GF-D8 (cell line): ENCODE results near the gene BMP8A.
"Not testable (repeated sequence)": the region's sequence is repeated elsewhere in the genome, so short reads cannot be mapped to it uniquely, and the experiment has no call there.

Experiments used
- DNase-seq: peaks from one replicate; lab custom pipeline; 2025; lab: John Stamatoyannopoulos, UW

BMP8A gene

DNA sequence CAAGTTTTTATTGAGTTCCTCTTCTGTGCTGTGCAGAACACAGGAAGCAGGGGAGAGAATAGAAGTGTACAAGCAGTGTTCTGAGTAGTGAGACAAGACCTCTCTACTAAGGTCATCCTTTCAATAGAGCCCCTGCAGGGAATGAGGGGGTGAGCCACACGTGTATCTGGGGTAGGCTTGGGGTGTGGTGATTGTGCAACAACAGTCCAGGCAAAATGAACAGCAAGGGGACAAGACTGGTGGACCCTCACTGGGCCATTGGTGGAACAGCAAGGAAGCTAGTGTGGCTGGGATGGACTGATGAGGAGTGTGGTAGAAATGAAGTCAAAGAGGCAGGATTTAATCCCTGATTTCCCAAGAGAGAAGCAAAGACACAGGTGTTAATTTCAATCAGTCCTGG is 8.2 kb upstream of the BMP8A start:
- DNase-seq = no peak

DNA sequence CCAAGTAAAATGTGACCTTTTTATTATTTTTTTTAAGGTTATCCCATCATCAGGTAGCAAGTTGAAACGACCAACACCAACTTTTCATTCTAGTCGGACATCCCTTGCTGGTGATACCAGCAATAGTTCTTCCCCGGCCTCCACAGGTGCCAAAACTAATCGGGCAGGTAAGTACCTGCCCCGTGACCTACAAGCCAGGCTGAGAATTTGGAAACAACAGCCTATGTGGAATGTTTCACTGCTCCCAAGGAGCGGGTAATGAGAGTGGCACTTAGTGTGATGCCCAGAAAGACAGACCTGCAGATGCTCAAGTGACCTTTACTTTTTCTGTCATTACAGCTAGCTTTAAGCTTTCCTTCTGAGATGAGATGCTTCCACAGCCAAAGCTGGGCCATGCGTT is 6.9 kb upstream of the BMP8A start:
- DNase-seq = no peak

DNA sequence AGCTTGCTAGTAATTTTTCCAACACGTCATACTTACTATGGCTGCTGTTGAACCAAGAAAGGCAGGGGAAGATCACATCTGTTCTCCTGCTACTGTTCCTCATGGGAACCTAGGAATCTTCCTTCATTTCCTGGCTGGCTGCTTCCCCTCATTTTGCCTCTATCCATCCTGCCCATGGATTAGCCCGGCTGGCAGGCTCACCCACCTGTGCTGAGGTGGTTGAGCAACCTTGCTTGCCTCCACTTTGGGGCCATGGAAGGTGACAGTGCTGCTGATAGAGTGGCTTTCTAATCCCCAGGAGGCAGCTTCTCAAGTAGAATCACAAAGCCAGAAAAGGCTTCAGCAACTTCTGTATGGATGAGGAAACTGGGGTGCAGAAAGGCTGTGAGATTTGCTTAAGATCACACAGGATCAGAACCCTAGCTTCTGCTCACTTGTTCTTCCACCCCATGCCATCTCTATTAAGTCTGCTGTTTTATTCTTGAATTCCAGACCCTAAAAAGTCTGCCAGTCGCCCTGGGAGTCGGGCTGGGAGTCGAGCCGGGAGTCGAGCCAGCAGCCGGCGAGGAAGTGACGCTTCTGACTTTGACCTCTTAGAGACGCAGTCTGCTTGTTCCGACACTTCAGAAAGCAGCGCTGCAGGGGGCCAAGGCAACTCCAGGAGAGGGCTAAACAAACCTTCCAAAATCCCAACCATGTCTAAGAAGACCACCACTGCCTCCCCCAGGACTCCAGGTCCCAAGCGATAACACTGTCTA is 6.2 kb upstream of the BMP8A start:
- DNase-seq = no peak

DNA sequence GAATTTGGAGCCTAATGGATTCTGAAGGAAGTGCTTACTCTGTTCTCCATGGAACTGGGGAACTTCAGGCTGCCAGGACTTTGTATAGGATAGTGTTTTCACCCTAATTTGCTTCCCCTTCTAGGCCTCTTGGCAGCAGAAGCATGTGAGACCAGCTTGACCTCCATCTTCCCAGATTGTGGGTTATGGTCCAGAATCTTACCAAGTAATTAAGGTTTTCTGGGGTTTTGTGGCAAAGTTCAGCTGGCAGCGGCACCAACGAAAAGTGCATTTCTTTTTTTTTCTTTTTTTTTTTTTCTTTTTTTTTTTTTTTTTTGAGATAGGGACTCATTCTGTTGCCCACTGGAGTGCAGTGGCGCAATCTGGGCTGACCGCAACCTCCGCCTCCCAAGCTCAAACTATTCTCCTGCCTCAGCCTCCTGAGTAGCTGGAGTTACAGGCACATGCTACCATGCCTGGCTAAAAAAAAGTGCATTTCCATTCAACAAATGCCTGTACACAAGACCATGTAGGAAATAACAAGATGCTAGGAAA is 3.4 kb upstream of the BMP8A start:
- DNase-seq = no peak

DNA sequence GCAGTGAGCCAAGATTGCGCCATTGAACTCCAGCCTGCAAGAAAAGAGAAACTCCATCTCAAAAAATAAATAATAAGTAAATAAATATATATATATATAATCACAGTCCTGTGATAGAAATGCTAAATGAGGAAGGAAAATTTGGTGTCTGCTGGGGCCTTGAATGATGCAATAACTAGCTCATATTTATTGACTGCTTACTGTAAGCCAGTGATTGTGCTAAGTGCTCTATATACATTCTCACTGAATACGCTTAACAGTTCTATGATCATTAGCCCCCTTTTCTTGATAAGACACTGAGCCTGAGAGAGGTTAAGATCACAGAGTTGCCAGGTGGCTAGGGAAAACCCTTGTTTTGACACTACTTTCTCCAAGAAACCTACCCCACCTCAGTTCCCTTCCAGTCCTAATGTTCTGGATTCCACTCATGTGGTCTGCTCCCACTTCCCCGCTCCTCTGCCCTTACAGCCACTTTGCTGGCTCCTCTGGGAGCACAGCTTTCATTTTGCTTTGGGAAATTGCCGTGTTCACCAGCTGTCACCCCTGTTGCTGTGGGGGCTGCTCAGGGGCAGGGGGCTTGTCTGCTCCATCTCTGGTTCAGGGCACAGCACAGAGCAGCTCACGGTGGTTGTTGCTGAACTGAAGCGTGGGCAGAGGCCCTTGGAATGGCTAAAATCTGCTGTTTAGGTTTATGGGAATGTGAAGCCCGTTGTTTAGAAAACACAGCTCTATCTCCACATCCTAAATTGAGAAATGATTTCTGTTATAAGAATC is 2.5 kb upstream of the BMP8A start:
- no peak for DNase-seq

DNA sequence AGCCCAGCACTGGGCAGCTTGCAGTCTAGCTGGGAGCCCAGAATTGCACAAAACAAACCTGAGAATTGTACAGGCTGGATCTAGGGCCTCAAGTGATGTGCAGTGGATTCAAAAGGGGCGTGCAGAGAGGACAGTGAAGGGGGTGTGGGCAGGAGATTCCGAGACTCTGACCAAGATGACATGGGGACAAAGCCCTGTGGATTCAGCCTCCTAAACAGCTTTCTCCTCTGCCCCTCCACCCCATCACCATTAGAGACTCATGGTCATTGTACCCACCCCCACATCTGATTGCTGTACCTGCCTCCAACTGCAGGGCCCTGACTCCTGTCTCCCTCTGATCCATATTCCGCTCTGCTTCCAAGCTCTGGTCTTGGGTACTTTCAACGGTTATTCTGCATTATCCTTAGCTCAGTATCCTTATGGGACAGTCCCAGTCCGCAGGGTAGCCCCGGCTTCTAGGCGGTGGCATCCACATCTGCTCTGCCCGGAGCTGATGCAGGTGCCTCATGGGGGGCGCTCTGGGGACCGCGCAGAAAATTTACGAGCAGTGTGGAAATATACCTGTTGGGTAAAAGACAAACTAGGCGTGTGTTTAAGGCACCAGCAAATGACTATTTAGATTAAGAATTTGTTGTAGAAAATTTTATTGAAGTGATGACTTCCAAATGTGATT is 1.7 kb upstream of the BMP8A start:
- no peak for DNase-seq

DNA sequence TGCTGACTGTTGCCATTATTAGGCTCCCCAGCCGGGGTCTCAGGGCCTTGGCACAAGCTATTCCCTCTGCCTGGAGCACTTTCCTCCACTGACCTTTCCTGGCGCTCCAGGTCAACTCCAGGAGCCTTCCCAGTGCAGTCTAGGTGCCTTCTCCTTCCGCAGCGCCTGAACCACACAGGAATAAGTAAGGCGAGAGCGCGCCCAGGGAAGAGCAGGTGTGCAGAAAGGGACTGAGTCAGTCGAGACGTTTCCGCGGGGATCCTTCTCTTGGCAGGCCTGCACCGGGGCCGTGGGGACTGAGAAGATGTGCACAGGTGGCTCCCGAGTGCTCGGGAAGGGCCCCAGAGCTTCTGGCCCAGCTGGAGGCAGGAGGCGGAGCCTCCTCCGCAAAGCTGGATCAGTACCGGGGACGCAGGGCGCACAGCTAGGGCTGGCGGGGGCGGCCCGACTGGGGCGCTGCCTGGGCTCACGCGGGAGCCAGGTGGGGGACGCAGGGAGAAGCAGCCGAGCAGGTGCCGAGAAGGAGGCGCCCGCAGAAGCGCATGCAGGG is 765 bp upstream of the BMP8A start:
- DNase-seq = no peak

DNA sequence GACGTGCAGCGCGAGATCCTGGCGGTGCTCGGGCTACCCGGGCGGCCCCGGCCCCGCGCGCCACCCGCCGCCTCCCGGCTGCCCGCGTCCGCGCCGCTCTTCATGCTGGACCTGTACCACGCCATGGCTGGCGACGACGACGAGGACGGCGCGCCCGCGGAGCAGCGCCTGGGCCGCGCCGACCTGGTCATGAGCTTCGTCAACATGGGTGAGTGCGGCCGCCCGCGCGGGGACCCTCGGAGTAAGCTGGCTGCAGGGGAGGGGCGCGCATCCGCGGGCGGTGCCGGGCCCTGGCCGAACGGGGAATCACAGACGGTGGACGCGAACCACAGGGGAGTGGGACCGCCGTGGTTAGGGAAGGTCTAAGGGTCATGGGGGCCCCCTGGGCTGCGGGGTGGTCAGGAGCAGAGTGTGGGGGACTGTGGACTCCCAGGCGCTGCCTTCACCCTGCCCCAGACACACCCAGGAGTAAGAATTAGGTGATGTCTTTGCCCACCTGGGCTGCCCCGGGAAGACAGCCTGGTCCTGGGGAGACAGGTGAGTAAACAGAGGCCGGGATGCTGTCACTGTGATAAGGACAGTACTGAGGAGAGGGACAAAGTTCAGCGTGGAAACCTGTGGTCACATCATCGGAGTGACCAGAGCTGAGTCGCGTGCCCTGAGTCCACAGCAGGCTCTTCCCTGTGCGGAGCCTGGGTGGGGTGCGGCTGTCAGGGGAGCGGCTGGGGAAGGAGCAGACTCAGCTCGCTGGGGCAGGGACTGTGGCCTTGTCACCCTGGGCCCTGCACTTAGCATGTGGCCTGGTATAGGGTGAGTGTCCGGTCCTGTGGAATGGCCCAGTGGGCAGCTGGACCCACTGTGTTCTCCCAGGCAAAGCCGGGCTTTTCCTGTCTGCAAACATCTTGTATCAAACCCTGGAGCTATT is 944 bp downstream of the BMP8A start:
- DNase-seq = not testable (repeated sequence)

- DNase-seq = not testable (repeated sequence)
These were observed 1.8 kb downstream of the BMP8A start for GRCh38 chr1:39493043-39493810.

DNA sequence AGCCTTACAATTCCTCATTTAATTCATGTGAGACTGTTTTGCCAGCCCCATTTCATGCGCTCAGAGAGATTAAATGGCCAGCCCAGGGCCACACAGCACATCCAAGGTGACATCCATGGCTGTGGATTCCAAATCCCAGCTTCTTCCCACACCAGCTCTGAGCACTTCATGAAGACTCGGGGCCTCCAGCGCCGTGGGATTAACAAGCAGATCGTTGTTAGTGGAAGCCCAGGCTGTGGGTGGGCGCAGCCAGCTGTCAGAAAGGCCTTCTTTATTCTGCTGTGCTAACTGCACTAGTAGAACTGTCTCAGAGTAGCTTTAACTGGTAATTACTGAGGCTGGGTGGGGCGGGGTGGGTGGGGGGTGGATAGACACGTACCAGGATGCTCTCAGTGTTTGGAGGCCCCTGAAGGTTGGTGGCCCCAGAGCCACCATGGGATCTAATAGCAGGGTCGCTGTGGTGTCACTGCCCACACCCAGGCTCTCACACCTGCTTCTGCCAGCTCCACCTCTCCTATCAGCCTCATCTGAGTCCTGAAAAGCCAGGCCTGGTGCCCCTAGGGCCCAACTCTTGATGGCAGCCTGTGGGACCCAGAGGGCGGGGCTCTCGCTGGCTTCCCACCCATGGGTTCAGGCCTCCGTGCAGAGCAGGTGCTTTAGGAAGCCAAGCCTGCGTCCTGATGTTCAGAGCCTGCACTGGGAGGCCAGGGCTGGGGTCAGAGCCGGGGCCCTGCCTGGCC is 3.4 kb downstream of the BMP8A start:
- no peak for DNase-seq

- not testable (repeated sequence) for DNase-seq
These were observed 5.1 kb downstream of the BMP8A start for GRCh38 chr1:39496520-39496919.

DNA sequence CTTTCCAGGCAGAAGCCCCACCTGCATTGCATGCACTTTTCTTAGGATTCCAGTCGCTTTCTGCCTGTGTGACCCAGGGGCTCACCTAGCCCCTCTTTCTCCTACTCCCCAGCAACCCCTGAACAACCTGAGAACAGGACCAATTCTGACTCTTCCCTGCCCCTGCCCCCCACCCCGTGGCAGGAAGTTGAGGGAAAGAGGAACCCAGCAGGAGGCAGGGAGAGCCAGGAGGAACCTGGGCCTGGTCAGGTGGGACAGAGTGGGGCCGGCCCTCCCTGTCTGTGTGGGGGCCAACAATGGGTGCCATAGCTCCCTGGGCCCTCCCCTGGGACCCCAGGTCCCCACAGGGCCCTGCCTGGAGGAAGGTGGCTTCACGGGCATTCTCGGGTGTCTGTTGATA is 6.1 kb downstream of the BMP8A start:
- no peak for DNase-seq

DNA sequence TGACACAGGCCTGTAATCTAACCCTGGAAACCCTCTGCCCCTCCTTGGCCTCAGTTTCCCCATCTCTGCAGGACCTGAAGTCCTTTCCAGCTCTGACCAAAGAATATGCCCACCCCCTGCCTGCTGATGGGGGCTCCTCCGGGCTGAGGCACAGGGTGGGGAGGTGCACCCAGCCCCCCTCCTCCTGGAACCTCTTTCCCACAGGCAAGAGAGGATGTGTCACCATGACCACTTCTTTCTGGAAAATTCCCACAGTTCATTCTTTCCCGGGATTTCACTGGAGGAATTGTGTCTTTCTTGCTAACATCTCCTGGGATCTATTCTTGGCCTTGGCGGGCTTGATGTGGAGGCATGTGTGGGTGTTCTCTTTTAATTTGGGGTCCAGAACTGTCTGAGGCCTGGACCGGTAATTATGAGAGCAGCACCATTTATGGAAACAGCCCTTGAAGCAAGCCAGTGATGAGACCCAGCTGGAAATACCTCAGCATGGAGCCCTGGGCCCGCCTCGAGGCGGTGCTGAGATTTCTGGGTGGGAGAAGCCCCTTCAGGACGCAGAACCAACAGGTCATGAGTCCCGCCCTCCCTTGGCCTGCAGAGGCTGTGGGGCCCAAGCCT is 6.8 kb downstream of the BMP8A start:
- not testable (repeated sequence) for DNase-seq

DNA sequence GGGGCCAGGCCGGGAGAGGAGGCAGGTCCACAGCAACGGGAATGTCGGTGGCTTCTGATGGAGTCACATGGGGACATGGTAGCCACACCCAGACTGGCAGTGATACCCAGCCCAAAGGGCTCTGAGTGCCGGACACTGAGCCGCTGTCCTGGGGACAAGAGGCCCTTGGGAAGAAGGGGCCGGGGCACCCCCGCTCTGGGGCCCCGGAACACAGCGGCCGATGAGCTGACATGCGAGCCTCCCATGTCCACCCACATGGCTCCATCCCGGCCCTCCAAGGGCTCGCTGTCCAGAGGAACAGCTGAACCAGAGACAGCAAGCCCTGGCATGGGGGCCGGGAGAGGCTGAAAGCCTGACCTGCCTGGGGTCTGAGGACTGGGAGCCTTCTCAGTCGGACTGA is 7.4 kb downstream of the BMP8A start:
- DNase-seq = not testable (repeated sequence)

DNA sequence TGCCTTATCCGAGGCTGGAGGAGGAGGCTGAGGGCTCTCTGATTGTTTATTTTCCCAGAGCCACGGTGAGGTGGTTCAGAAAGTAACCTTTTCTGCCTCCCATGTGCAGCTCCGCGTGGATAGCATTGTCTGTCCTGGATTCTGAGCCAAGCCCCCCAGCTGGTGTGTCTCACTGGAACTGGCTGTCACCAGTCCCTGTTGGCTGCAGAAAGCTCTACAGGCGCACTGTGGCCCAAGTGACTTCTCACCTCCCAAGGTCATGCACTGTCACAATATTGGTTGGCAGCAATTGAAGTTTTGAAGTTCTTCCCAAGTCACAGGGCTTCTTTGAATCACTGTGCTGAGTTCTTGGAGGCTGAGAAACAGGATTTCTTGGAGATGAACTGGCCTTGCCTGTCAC is 8.2 kb downstream of the BMP8A start:
- no peak for DNase-seq

- no peak for DNase-seq
These were observed 9.5 kb downstream of the BMP8A start for GRCh38 chr1:39500862-39501389.

GRCh38 chr1:39501666-39502065 is 10.2 kb downstream of the BMP8A start:
- no peak for DNase-seq

DNA sequence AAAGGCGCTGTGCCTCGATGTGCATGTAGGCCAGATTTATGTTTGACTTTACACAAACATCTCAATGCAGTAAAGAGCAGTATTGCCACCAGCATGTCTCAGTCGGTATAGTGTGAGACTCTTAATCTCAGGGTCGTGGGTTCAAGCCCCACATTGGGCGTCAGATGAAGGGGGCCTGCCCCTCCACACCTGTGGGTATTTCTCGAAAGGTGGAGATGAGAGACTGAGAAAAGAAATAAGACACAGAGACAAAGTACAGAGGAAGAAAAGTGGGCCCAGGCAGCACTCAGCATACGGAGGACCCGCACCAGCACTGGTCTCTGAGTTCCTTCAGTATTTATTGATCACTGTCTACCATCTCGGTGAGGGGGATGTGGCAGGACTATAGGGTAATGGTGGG is 13.0 kb downstream of the BMP8A start:
- not testable (repeated sequence) for DNase-seq

DNA sequence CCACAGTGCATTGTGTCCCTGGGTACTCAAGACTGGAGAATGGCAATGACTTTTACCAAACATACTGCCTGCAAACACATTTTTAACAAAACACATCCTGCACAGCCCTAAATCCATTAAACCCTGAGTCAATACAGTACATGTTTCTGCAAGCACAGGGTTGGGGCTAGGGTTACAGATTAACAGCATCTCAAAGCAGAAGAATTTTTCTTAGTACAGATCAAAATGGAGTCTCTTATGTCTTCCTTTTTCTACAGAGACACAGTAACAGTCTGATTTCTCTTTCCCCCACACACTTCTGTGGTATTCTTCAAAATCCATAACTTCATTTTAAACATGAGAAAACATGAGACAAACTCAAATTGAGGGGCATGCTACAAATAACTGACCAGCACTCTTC is 13.9 kb downstream of the BMP8A start:
- DNase-seq = no peak
